ENCODE data around the gene TM9SF2. TPM values are rescaled to one million over a fixed set of nuclear protein-coding genes. Genes with fewer than 3 reads are reported as not detected.

Gene TM9SF2
- total RNA-seq, 2 experiments from 2014 or later, result 37.2 to 38.2 TPM

GRCh38 chr13:99577934-99578917 lies 77.0 kb downstream of the TM9SF2 start:
- POLR2A ChIA-PET, result interaction anchor here (1.0 to 1.1 kb wide), 2 partner anchors 35 to 77 kb away, joined by 3 read pairs; partner anchors contain the start of gene TM9SF2
- Mint-ChIP-seq H3K27ac (no peak overlapping the region), H3K9me3 (no peaks in the 10 kb centered on the region), H3K4me1 (ENCODE audit: low read depth) (peaks cover 7% of the 10 kb centered on the region), H3K36me3 (ENCODE audit: low read depth) (no peaks in the 10 kb centered on the region), H3K27me3 (no peaks in the 10 kb centered on the region), H3K4me3 (no peak overlapping the region)
- no peaks in the 10 kb centered on the region for H3K9me3 ChIP-seq (ENCODE audit: control insufficient read depth in 1 of 2, insufficient read depth in 1 of 2, low read length in 2 of 2)
- intact Hi-C loops (cut with DNase I, micrococcal nuclease), result loop anchor here in 1 of 2 experiments (5.0 kb wide), 1 partner anchor 34 kb away; no protein-coding TSS in a partner anchor
- H3K27me3 ChIP-seq (ENCODE audit: control insufficient read depth in 1 of 2, insufficient read depth in 2 of 2, low read length in 2 of 2), result no peaks in the 10 kb centered on the region
- CTCF ChIA-PET, result interaction anchor here (0.9 kb wide), 1 partner anchor 28 kb away, joined by 3 read pairs; the partner anchor contains the start of gene CLYBL
- H3K4me3 ChIP-seq (ENCODE audit: low read length), result no peak overlapping the region
- TF ChIP-seq, protein P1, sequence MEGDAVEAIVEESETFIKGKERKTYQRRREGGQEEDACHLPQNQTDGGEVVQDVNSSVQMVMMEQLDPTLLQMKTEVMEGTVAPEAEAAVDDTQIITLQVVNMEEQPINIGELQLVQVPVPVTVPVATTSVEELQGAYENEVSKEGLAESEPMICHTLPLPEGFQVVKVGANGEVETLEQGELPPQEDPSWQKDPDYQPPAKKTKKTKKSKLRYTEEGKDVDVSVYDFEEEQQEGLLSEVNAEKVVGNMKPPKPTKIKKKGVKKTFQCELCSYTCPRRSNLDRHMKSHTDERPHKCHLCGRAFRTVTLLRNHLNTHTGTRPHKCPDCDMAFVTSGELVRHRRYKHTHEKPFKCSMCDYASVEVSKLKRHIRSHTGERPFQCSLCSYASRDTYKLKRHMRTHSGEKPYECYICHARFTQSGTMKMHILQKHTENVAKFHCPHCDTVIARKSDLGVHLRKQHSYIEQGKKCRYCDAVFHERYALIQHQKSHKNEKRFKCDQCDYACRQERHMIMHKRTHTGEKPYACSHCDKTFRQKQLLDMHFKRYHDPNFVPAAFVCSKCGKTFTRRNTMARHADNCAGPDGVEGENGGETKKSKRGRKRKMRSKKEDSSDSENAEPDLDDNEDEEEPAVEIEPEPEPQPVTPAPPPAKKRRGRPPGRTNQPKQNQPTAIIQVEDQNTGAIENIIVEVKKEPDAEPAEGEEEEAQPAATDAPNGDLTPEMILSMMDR (IDR thresholded peaks at IDR 0.05), result no peak
- no peaks in the 10 kb centered on the region for H3K36me3 ChIP-seq (ENCODE audit: insufficient read depth, low read length)
- ATAC-seq (ENCODE audit: poor library complexity), result no peak
- H3K4me1 ChIP-seq (ENCODE audit: insufficient read depth, low read length), result peaks cover 6% of the 10 kb centered on the region
- DNase-seq, result peak in 1 of 14 experiments; percentile 10
- no peak overlapping the region for H3K27ac ChIP-seq (ENCODE audit: low read depth in 1 of 2, low read length in 2 of 2)

- peaks cover 7% of the 10 kb centered on the region for H3K4me1 Mint-ChIP-seq (ENCODE audit: low read depth)
- H3K27me3 Mint-ChIP-seq, result no peaks in the 10 kb centered on the region
- no peak overlapping the region for H3K27ac Mint-ChIP-seq
- H3K27me3 ChIP-seq (ENCODE audit: control insufficient read depth in 1 of 2, insufficient read depth in 2 of 2, low read length in 2 of 2), result no peaks in the 10 kb centered on the region
- H3K4me3 Mint-ChIP-seq, result no peak overlapping the region
- H3K27ac ChIP-seq (ENCODE audit: low read depth in 1 of 2, low read length in 2 of 2), result no peak overlapping the region
- intact Hi-C loops (cut with DNase I, micrococcal nuclease), result no loop called here
- DNase-seq (no peak), ATAC-seq (ENCODE audit: poor library complexity) (no peak)
- no peaks in the 10 kb centered on the region for H3K9me3 ChIP-seq (ENCODE audit: control insufficient read depth in 1 of 2, insufficient read depth in 1 of 2, low read length in 2 of 2)
- ChIA-PET POLR2A (no interaction called here), CTCF (no interaction called here)
- H3K36me3 Mint-ChIP-seq (ENCODE audit: low read depth), result no peaks in the 10 kb centered on the region
- H3K36me3 ChIP-seq (ENCODE audit: insufficient read depth, low read length), result no peaks in the 10 kb centered on the region
- peaks cover 2% of the 10 kb centered on the region for H3K4me1 ChIP-seq (ENCODE audit: insufficient read depth, low read length)
- no peaks in the 10 kb centered on the region for H3K9me3 Mint-ChIP-seq
- no peak overlapping the region for H3K4me3 ChIP-seq (ENCODE audit: low read length)
- TF ChIP-seq, protein P1 (IDR thresholded peaks at IDR 0.05), result no peak
Measured at GRCh38 chr13:99580500-99581268, 79.4 kb downstream of the TM9SF2 start.

DNA sequence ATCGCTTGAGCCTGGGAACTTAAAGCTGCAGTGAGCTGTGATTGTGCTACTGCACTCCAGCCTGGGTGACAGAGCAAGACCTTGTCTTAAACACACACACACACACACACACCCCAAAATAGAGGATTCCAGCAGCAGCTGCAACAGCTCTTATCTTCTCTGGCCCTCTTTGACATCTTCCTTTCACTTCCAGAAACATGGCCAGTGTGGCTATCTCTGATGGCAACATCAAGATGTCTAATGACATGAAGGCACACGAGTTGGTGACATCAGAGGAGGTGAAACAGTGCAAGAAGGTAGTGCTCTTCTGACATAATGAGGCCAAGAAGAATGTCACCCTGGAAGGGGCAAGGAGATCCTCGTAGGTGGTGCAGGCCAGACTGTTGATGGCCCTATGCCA lies 81.2 kb downstream of the TM9SF2 start:
- H3K27me3 Mint-ChIP-seq, result no peaks in the 10 kb centered on the region
- H3K27ac Mint-ChIP-seq, result no peak overlapping the region
- peaks cover 7% of the 10 kb centered on the region for H3K4me1 Mint-ChIP-seq (ENCODE audit: low read depth)
- DNase-seq (no peak), ATAC-seq (ENCODE audit: poor library complexity) (no peak)
- H3K9me3 Mint-ChIP-seq, result no peaks in the 10 kb centered on the region
- H3K36me3 Mint-ChIP-seq (ENCODE audit: low read depth), result no peaks in the 10 kb centered on the region
- ChIA-PET CTCF (no interaction called here), POLR2A (no interaction called here)
- H3K27me3 ChIP-seq (ENCODE audit: control insufficient read depth in 1 of 2, insufficient read depth in 2 of 2, low read length in 2 of 2), result no peaks in the 10 kb centered on the region
- no peak overlapping the region for H3K4me3 Mint-ChIP-seq
- H3K4me1 ChIP-seq (ENCODE audit: insufficient read depth, low read length), result peaks cover 2% of the 10 kb centered on the region
- no peak overlapping the region for H3K27ac ChIP-seq (ENCODE audit: low read depth in 1 of 2, low read length in 2 of 2)
- TF ChIP-seq, protein P1 (IDR thresholded peaks at IDR 0.05), result no peak
- intact Hi-C loops (cut with DNase I, micrococcal nuclease), result no loop called here
- no peaks in the 10 kb centered on the region for H3K9me3 ChIP-seq (ENCODE audit: control insufficient read depth in 1 of 2, insufficient read depth in 1 of 2, low read length in 2 of 2)
- no peak overlapping the region for H3K4me3 ChIP-seq (ENCODE audit: low read length)
- H3K36me3 ChIP-seq (ENCODE audit: insufficient read depth, low read length), result no peaks in the 10 kb centered on the region

All from CD4-positive, alpha-beta T cell (primary cell).